Loucy (cell line): ENCODE measurements around the gene CDH22.

Experiments
- CTCF ChIP-seq: fragments of 200-600 bp; sonication (generic); conservative IDR thresholded peaks from 2 replicates; pipeline ENCODE4 v1.5.1; 2014; ENCODE audit warnings: mild to moderate bottlenecking, antibody characterized with exemption, low read length
- EZH2phosphoT487 ChIP-seq: fragments of 200-600 bp; IDR thresholded peaks from 2 replicates; pipeline ENCODE4 v1.6.1; 2018; ENCODE audit warnings: antibody characterized with exemption, mild to moderate bottlenecking, moderate library complexity, borderline replicate concordance

GRCh38 chr20:46332373-46333160 lies 24.3 kb upstream of the CDH22 start:
- TF ChIP-seq CTCF, result no peak
- no peak for TF ChIP-seq EZH2phosphoT487
